ENCODE results near the gene SLCO6A1. TPM values are rescaled to one million over a fixed set of nuclear protein-coding genes. Genes with fewer than 3 reads are reported as not detected.

Gene SLCO6A1
- total RNA-seq, 4 donors from 2014 or later = not detected

DNA sequence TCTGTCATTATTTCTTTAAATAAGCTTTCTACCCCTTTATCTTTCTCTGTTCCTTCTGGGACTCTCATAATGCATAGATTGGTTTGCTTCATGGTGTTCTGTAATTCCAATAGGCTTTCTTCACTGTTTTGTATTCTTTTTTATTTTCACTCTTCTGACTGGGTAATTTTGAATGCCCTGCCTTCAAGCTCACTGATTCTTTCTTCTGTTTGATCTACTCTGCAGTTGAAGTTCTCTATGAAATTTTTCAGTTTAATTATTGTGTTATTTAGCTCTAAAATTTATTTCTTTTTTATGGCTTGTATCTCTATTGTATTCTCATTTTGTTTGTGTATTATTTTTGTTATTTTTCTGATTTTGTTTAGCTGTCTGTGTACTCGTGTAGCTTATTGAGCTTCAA is 113.4 kb downstream of the SLCO6A1 start:
- no peak overlapping the region for H3K4me3 ChIP-seq
- no peak overlapping the region for H3K27ac ChIP-seq
- no peak for TF ChIP-seq POLR2A (IDR thresholded peaks at IDR 0.05)
- TF ChIP-seq POLR2AphosphoS5 (IDR thresholded peaks at IDR 0.05) = no peak
- TF ChIP-seq EP300 (IDR thresholded peaks at IDR 0.05; ENCODE audit: low read depth) = no peak
- TF ChIP-seq, protein P1, sequence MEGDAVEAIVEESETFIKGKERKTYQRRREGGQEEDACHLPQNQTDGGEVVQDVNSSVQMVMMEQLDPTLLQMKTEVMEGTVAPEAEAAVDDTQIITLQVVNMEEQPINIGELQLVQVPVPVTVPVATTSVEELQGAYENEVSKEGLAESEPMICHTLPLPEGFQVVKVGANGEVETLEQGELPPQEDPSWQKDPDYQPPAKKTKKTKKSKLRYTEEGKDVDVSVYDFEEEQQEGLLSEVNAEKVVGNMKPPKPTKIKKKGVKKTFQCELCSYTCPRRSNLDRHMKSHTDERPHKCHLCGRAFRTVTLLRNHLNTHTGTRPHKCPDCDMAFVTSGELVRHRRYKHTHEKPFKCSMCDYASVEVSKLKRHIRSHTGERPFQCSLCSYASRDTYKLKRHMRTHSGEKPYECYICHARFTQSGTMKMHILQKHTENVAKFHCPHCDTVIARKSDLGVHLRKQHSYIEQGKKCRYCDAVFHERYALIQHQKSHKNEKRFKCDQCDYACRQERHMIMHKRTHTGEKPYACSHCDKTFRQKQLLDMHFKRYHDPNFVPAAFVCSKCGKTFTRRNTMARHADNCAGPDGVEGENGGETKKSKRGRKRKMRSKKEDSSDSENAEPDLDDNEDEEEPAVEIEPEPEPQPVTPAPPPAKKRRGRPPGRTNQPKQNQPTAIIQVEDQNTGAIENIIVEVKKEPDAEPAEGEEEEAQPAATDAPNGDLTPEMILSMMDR (IDR thresholded peaks at IDR 0.05) = no peak
- H3K36me3 ChIP-seq = no peaks in the 10 kb centered on the region
- WGBS, 2 donors (ENCODE audit: low coverage in 1 of 2) = 64 to 81% methylated on average over 1 of the region's 1 CpG
- in situ Hi-C loops (cut with MboI; ENCODE audit: low pct_ligation_motif_present in 1 of 4, low pct_unique_long_range_greater_than_20kb in 1 of 4, low sequenced_read_pairs in 3 of 4) (no loop called here), intact Hi-C loops (cut with DNase I; ENCODE audit: low total_unique reads) (no loop called here)
- H3K9me3 ChIP-seq = no peaks in the 10 kb centered on the region
- H3K4me1 ChIP-seq = no peaks in the 10 kb centered on the region
- no peak for DNase-seq
- no peaks in the 10 kb centered on the region for H3K27me3 ChIP-seq

GRCh38 chr5:102380174-102380573 is 118.6 kb downstream of the SLCO6A1 start:
- H3K9me3 ChIP-seq = no peaks in the 10 kb centered on the region
- no peak overlapping the region for H3K27ac ChIP-seq
- TF ChIP-seq, protein P1 (IDR thresholded peaks at IDR 0.05) = no peak
- TF ChIP-seq EP300 (IDR thresholded peaks at IDR 0.05; ENCODE audit: low read depth) = no peak
- TF ChIP-seq POLR2AphosphoS5 (IDR thresholded peaks at IDR 0.05) = no peak
- no peak for TF ChIP-seq POLR2A (IDR thresholded peaks at IDR 0.05)
- in situ Hi-C loops (cut with MboI; ENCODE audit: low pct_ligation_motif_present in 1 of 4, low pct_unique_long_range_greater_than_20kb in 1 of 4, low sequenced_read_pairs in 3 of 4) = no loop called here
- no peak overlapping the region for H3K4me3 ChIP-seq
- no peaks in the 10 kb centered on the region for H3K36me3 ChIP-seq
- no peak for DNase-seq
- no peaks in the 10 kb centered on the region for H3K4me1 ChIP-seq
- no peaks in the 10 kb centered on the region for H3K27me3 ChIP-seq
- intact Hi-C loops (cut with DNase I; ENCODE audit: low total_unique reads) = no loop called here

DNA sequence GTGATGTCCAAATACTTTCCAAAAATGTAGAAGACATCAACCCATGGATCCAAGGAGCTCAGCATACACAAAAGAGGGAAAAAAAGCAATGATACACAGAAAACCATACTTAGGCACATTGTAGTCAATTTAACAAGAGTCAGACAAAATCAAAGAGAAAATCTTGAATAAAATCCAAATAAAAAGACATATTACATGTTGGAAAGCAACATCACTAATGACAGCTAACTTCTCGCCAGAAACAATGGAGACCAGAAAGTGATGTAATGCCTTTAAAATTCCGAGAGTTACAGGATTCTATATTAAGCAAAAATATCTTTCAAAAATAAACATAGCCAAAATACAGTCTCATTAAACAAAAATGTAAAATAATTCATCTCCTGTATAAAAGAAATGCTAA is 122.9 kb downstream of the SLCO6A1 start:
- WGBS, 2 donors (ENCODE audit: low coverage in 1 of 2) = 70 to 73% methylated on average over 2 of the region's 2 CpGs

DNA sequence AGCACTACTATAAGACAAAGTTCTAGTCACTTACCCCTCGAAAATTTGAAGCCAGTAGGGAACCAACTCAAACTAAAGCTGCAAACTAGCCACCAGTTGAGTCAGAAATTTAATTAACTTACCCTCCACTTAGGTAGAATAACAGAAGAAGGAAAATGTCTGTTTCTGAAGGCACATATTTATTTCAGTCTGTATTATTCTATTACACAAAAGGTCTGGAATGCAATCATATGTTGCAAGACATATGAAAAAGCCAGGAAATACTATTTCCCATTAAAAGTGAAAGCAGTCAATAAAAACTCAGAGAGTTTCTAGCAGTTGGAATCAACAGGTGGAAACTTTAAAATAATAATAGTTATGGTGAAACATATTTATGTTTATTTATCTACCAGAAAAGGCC is 123.5 kb downstream of the SLCO6A1 start:
- intact Hi-C loops (cut with DNase I; ENCODE audit: low total_unique reads) = no loop called here

More for the DNA sequence above, 122.9 kb downstream of the SLCO6A1 start:
- Histone ChIP-seq H3K36me3 (no peaks in the 10 kb centered on the region), H3K4me3 (no peak overlapping the region), H3K27ac (no peak overlapping the region), H3K4me1 (no peaks in the 10 kb centered on the region), H3K9me3 (no peaks in the 10 kb centered on the region), H3K27me3 (no peaks in the 10 kb centered on the region)
- in situ Hi-C loops (cut with MboI; ENCODE audit: low pct_ligation_motif_present in 1 of 4, low pct_unique_long_range_greater_than_20kb in 1 of 4, low sequenced_read_pairs in 3 of 4) = no loop called here
- TF ChIP-seq POLR2AphosphoS5 (IDR thresholded peaks at IDR 0.05) (no peak), POLR2A (IDR thresholded peaks at IDR 0.05) (no peak), EP300 (IDR thresholded peaks at IDR 0.05; ENCODE audit: low read depth) (no peak)
- TF ChIP-seq, protein P1 (IDR thresholded peaks at IDR 0.05) = no peak
- no peak for DNase-seq
- intact Hi-C loops (cut with DNase I; ENCODE audit: low total_unique reads) = no loop called here

DNA sequence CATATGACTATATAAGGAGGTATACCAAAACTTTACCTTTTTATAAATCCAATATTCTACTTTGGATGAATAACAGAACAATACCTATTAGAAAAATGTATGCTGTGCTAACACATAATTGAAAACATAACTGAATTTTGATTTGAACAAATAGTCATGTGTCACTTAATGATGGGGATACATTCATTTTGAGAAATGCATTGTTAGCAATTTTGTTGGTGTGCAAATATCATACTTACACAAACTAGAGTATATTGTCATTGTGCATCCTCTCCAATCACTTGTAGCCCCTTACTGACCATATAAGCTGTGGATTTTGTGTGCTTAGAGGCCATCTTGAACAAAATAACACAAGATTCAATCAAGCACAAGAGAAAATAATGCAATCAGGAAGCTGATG is 130.4 kb downstream of the SLCO6A1 start:
- TF ChIP-seq EP300 (IDR thresholded peaks at IDR 0.05; ENCODE audit: low read depth) (no peak), POLR2AphosphoS5 (IDR thresholded peaks at IDR 0.05) (no peak), POLR2A (IDR thresholded peaks at IDR 0.05) (no peak)
- TF ChIP-seq, protein P1 (IDR thresholded peaks at IDR 0.05) = no peak
- in situ Hi-C loops (cut with MboI; ENCODE audit: low pct_ligation_motif_present in 1 of 4, low pct_unique_long_range_greater_than_20kb in 1 of 4, low sequenced_read_pairs in 3 of 4) (no loop called here), intact Hi-C loops (cut with DNase I; ENCODE audit: low total_unique reads) (no loop called here)
- Histone ChIP-seq H3K4me3 (no peak overlapping the region), H3K36me3 (no peaks in the 10 kb centered on the region), H3K27ac (no peak overlapping the region), H3K9me3 (no peaks in the 10 kb centered on the region), H3K27me3 (no peaks in the 10 kb centered on the region), H3K4me1 (no peaks in the 10 kb centered on the region)
- DNase-seq = no peak

More for the DNA sequence above, 123.5 kb downstream of the SLCO6A1 start:
- H3K4me1 ChIP-seq = no peaks in the 10 kb centered on the region
- H3K27me3 ChIP-seq = no peaks in the 10 kb centered on the region
- no peak overlapping the region for H3K4me3 ChIP-seq
- 28 to 38% methylated on average over 1 of the region's 1 CpG for WGBS, 2 donors (ENCODE audit: low coverage in 1 of 2)
- TF ChIP-seq POLR2A (IDR thresholded peaks at IDR 0.05) = no peak
- H3K27ac ChIP-seq = no peak overlapping the region
- no peak for DNase-seq
- H3K36me3 ChIP-seq = no peaks in the 10 kb centered on the region
- H3K9me3 ChIP-seq = no peaks in the 10 kb centered on the region
- in situ Hi-C loops (cut with MboI; ENCODE audit: low pct_ligation_motif_present in 1 of 4, low pct_unique_long_range_greater_than_20kb in 1 of 4, low sequenced_read_pairs in 3 of 4) = no loop called here

Measured in transverse colon (tissue), 4 donors.